Endothelial cell of umbilical vein (primary cell): ENCODE data around the gene SDF4. TPM values are rescaled to one million over a fixed set of nuclear protein-coding genes. Genes with fewer than 3 reads are reported as not detected.

ENCODE experiments used
- BruUV-seq: library from RNA; stranded (reverse); fragments of 400-500 nt; replicated peaks from 2 replicates; lab custom pipeline; 2021; lab: Mats Ljungman, UMichigan
- CTCF ChIA-PET: fragments of 300-600, 350-600 bp; sonication (Branson Sonifier 250); formaldehyde crosslinking; loops from one replicate; lab custom pipeline; 2021; ENCODE audit warnings: antibody characterized with exemption, inconsistent platforms; lab: Charles Lee
- POLR2A ChIA-PET: fragments of 300-600, 350-600 bp; sonication (Branson Sonifier 250); formaldehyde crosslinking; loops from one replicate; lab custom pipeline; 2021; ENCODE audit warnings: antibody characterized with exemption, inconsistent platforms; lab: Charles Lee
- DNase-seq: peaks from one replicate; pipeline ENCODE4 v3.0.0-alpha.2; 2011; ENCODE audit warnings: low read depth, low spot score
- FAIRE-seq: peaks from 2 replicates; lab custom pipeline; 2011; peaks lifted over from hg19 to GRCh38; lab: Jason Lieb, UNC
- H2AFZ ChIP-seq: 2 replicates; pipeline ENCODE4 v1.6.0; 2012; ENCODE audit warnings: low read depth, low read length, control low read depth, inconsistent platforms
- H3K27ac ChIP-seq: 2 replicates; pipeline ENCODE4 v1.5.1; 2011; ENCODE audit warnings: low read depth, mild to moderate bottlenecking, control low read depth, low read length, moderate library complexity; ENCODE audit not compliant: insufficient read depth
- H3K27me3 ChIP-seq, 2 experiments: 2 replicates each; pipeline versions ENCODE4 v1.6.0 to v1.6.1; 2011; ENCODE audit warnings: low read length in 2 of 2, mixed read lengths in 1 of 2; ENCODE audit not compliant: control insufficient read depth in 2 of 2, insufficient read depth in 2 of 2
- H3K36me3 ChIP-seq, 2 experiments: 2 replicates in 1 of 2; 3 replicates in 1 of 2; pipeline ENCODE4 v1.5.1; 2011; ENCODE audit warnings: low read length in 2 of 2, mild to moderate bottlenecking in 1 of 2, moderate library complexity in 1 of 2; ENCODE audit not compliant: control insufficient read depth in 2 of 2, insufficient read depth in 2 of 2; ENCODE audit errors: extremely low read depth in 1 of 2
- H3K4me1 ChIP-seq: 3 replicates; pipeline ENCODE4 v1.5.1; 2011; ENCODE audit warnings: mild to moderate bottlenecking, low read length; ENCODE audit not compliant: control insufficient read depth, insufficient read depth; ENCODE audit errors: extremely low read depth
- H3K4me2 ChIP-seq: 2 replicates; pipeline ENCODE4 v1.6.1; 2011; ENCODE audit warnings: low read length, control low read depth, mixed read lengths; ENCODE audit not compliant: insufficient read depth
- H3K4me3 ChIP-seq, 3 experiments: fragments of 200-600 bp in 1 of 3; sonication (generic), shearing (Covaris generic) in 1 of 3; replicated peaks in 1 of 3; 2 replicates each; pipeline ENCODE4 v1.5.1; 2011 to 2016; ENCODE audit warnings: control low read depth in 3 of 3, low read length in 3 of 3, mild to moderate bottlenecking in 2 of 3, inconsistent platforms in 1 of 3, low read depth in 1 of 3, moderate library complexity in 1 of 3; ENCODE audit not compliant: insufficient read depth in 1 of 3
- H3K79me2 ChIP-seq: 2 replicates; pipeline ENCODE4 v1.6.0; 2012; ENCODE audit warnings: low read length, inconsistent platforms; ENCODE audit not compliant: control insufficient read depth, insufficient read depth
- H3K9ac ChIP-seq: replicated peaks from 2 replicates; pipeline ENCODE3; 2011; ENCODE audit warnings: low read length, control low read depth; ENCODE audit not compliant: insufficient read depth; ENCODE audit errors: extremely low read depth
- H3K9me1 ChIP-seq: replicated peaks from 3 replicates; pipeline ENCODE4 v1.6.0; 2011; ENCODE audit warnings: mild to moderate bottlenecking, low read length; ENCODE audit not compliant: control insufficient read depth, insufficient read depth; ENCODE audit errors: extremely low read depth
- H3K9me3 ChIP-seq: replicated peaks from 2 replicates; pipeline ENCODE4 v1.5.1; 2012; ENCODE audit warnings: low read length, inconsistent platforms; ENCODE audit not compliant: control insufficient read depth, insufficient read depth
- H4K20me1 ChIP-seq: replicated peaks from 2 replicates; pipeline ENCODE3; 2011; ENCODE audit warnings: mild to moderate bottlenecking, low read length; ENCODE audit not compliant: control insufficient read depth, insufficient read depth; ENCODE audit errors: extremely low read depth
- EZH2 ChIP-seq: IDR thresholded peaks from 2 replicates; pipeline ENCODE4 v1.6.1; 2012; ENCODE audit warnings: borderline replicate concordance, low read depth, mild to moderate bottlenecking, moderate library complexity, low read length, inconsistent platforms; ENCODE audit not compliant: severe bottlenecking
- FOS ChIP-seq: IDR thresholded peaks from 2 replicates; pipeline ENCODE4 v1.6.1; 2011; ENCODE audit warnings: mild to moderate bottlenecking, low read length, moderate library complexity, borderline replicate concordance; ENCODE audit not compliant: insufficient read depth
- GATA2 ChIP-seq: IDR thresholded peaks from 2 replicates; pipeline ENCODE4 v1.7.0; 2011; ENCODE audit warnings: low read depth, mild to moderate bottlenecking, moderate library complexity, mixed read lengths, low read length; ENCODE audit not compliant: insufficient read length, insufficient read depth
- JUN ChIP-seq: IDR thresholded peaks from 2 replicates; pipeline ENCODE4 v1.6.1; 2011; ENCODE audit warnings: borderline replicate concordance, low read depth; ENCODE audit not compliant: insufficient read length, insufficient read depth
- MYC ChIP-seq: IDR thresholded peaks from one replicate; pipeline ENCODE4 v1.6.1; 2011; ENCODE audit warnings: mild to moderate bottlenecking, low read depth, low read length
- POLR2A ChIP-seq: IDR thresholded peaks from 2 replicates; pipeline ENCODE4 v1.6.1; 2012; ENCODE audit warnings: low read depth, mild to moderate bottlenecking, control low read depth, low read length
- POLR2AphosphoS5 ChIP-seq: IDR thresholded peaks from 2 replicates; pipeline ENCODE4 v1.6.1; 2012; ENCODE audit warnings: low read depth, mild to moderate bottlenecking, control low read depth, low read length, moderate library complexity; ENCODE audit not compliant: insufficient read depth
- dilution Hi-C: fragments of 300-500 bp; cut with MboI; formaldehyde crosslinking; loops from one replicate; pipeline ENCODE4 v1.15.0; 2019; ENCODE audit warnings: low sequenced_read_pairs; ENCODE audit not compliant: extremely low pct_ligation_motif_present
- intact Hi-C: fragments of 100-400 bp; cut with micrococcal nuclease; formaldehyde crosslinking; loops from one replicate; pipeline ENCODE4 v1.10.0; 2022
- polyA plus RNA-seq, 4 experiments: library from polyadenylated mRNA; depleted of rRNA in 3 of 4; stranded (reverse) in 3 of 4; unstranded in 1 of 4; fragments of >200 nt; gene quantifications; 2 replicates each; pipeline versions ENCODE4 v1.2.1 to v1.2.3, GENCODE V29; 2011 to 2012; ENCODE audit warnings: missing spikeins in 1 of 4
- total RNA-seq: library from RNA; stranded (reverse); gene quantifications from 2 replicates; pipeline ENCODE4 v1.2.3, GENCODE V29; 2021
- TF ChIP-seq, protein P1 (sequence below): IDR thresholded peaks from 2 replicates; pipeline ENCODE4 v1.6.1; 2011; ENCODE audit not compliant: insufficient read depth, insufficient read length

The SDF4 gene
- total and polyA plus RNA-seq, 2 donors (not counting 3 experiments of a cell fraction or from before 2014, with no cell fraction given): 175 to 185 TPM

DNA sequence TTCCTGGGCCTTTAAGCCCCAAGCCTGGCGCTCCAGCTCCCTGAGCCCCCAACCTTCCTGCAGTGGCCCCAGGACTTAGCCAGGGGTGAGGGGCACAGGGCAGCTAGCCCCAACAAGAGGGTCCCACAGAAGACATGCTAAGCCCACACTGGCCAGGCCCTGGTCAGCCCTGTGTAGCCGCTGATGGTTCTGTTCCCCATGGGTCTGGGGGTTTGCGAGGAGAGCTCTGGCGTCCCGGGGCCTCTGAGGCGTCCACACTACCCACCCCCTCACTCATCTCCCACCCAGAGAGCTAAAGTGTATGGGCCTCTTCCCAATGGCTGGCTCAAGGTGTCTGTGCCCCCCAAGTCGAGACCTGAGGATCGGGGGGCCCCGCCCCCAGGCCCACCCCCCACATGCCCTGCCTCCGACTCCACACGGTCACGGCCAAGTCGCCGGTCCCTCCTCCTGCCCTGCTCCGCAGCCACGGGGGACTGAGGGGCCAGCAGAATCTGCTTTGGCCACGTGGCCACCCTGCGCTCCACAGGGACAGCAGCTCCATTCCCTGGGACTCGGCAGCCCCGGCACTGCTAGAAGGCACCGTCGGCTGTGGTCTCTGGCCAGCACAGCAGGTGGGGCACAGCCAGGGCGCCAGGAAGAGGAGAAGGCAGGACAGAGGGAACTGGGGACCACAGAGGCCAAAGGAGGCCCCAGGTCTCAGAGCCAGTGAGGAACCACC is 33.2 kb downstream of the SDF4 start:
- H2AFZ ChIP-seq: no peak overlapping the region
- H3K4me2 ChIP-seq: no peak overlapping the region
- FAIRE-seq: no peak
- CTCF ChIA-PET: no interaction called here
- H3K27me3 ChIP-seq: peaks cover 0 to 1% of the 10 kb centered on the region in 2 experiments
- H3K9me3 ChIP-seq: no peaks in the 10 kb centered on the region
- H3K4me1 ChIP-seq: no peaks in the 10 kb centered on the region
- H3K27ac ChIP-seq: no peak overlapping the region
- no peak overlapping the region for H3K4me3 ChIP-seq
- dilution Hi-C loops (no loop called here), intact Hi-C loops (no loop called here)
- no peaks in the 10 kb centered on the region for H3K36me3 ChIP-seq
- no peak overlapping the region for H3K9ac ChIP-seq
- no peak for DNase-seq
- no peaks in the 10 kb centered on the region for H3K9me1 ChIP-seq
- POLR2A ChIA-PET: interaction anchor here (0.6 kb wide), 1 partner anchor 9 kb away, joined by 3 read pairs; no protein-coding TSS in a partner anchor
- no TSS peak for BruUV-seq
- TF ChIP-seq POLR2AphosphoS5: no peak
- TF ChIP-seq POLR2A: no peak
- no peak for TF ChIP-seq MYC
- no peak for TF ChIP-seq EZH2
- TF ChIP-seq, protein P1, sequence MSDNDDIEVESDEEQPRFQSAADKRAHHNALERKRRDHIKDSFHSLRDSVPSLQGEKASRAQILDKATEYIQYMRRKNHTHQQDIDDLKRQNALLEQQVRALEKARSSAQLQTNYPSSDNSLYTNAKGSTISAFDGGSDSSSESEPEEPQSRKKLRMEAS: no peak
- TF ChIP-seq FOS: no peak
- no peak for TF ChIP-seq JUN
- no peak for TF ChIP-seq GATA2
- no peaks in the 10 kb centered on the region for H3K79me2 ChIP-seq
- no peaks in the 10 kb centered on the region for H4K20me1 ChIP-seq
